HCT116 (cell line): ENCODE measurements around the gene PODNL1. TPM values are rescaled to one million over a fixed set of nuclear protein-coding genes. Genes with fewer than 3 reads are reported as not detected.

ENCODE experiments used
- ATAC-seq: fragments of 200-7000 bp; cut with Tn5 transposase; 2 replicates; pipeline ENCODE4 v1.9.1; 2020; ENCODE audit warnings: mild to moderate bottlenecking, moderate library complexity
- BruUV-seq: library from RNA; stranded (reverse); fragments of 400-500 nt; replicated peaks from 2 replicates; lab custom pipeline; 2021; lab: Mats Ljungman, UMichigan
- CTCF ChIA-PET: fragments of 300-600 bp; sonication (Branson Sonifier 250); formaldehyde crosslinking; loops from one replicate; lab custom pipeline; 2021; ENCODE audit warnings: antibody characterized with exemption; lab: Charles Lee
- POLR2A ChIA-PET: fragments of 300-600, 350-600 bp; sonication (Branson Sonifier 250); formaldehyde crosslinking; loops from one replicate; lab custom pipeline; 2021; ENCODE audit warnings: antibody characterized with exemption; lab: Charles Lee
- RAD21 ChIA-PET, 2 experiments: fragments of 300-600 bp; sonication (Branson Sonifier 250); formaldehyde crosslinking; loops; one replicate each; lab custom pipeline; 2023; ENCODE audit warnings: low total read pairs in 2 of 2; ENCODE audit not compliant: uncharacterized antibody in 2 of 2, unreplicated experiment in 2 of 2, low non-redundant PET in 1 of 2; lab: Charles Lee
- DNase-seq: peaks from one replicate; pipeline ENCODE4 v3.0.0-alpha.2; 2010; ENCODE audit warnings: low read depth, low spot score
- H2AFZ ChIP-seq: fragments of 200-600 bp; shearing (Covaris generic), sonication (generic); 2 replicates; pipeline ENCODE4 v1.6.1; 2017; ENCODE audit warnings: low read depth, mixed run types, mixed read lengths, antibody characterized with exemption, low read length; ENCODE audit not compliant: poor library complexity, severe bottlenecking
- H3K27ac ChIP-seq: 2 replicates; pipeline ENCODE4 v1.5.1; 2012; ENCODE audit warnings: low read depth, low read length
- H3K27me3 ChIP-seq: fragments of 200-600 bp; sonication (generic); 2 replicates; pipeline ENCODE4 v1.6.1; 2016; ENCODE audit warnings: mixed run types, low read length, mixed read lengths; ENCODE audit not compliant: insufficient read depth
- H3K36me3 ChIP-seq, 2 experiments: fragments of 200-500 bp in 1 of 2; fragments of 200-600 bp in 1 of 2; sonication (Bioruptor generic) in 1 of 2; sonication (generic) in 1 of 2; 2 replicates each; pipeline versions ENCODE4 v1.5.1 to v1.6.1; 2014 to 2016; ENCODE audit warnings: low read length in 2 of 2, inconsistent platforms in 1 of 2, mixed read lengths in 1 of 2, mixed run types in 1 of 2; ENCODE audit not compliant: insufficient read depth in 2 of 2, control insufficient read depth in 1 of 2
- H3K4me1 ChIP-seq, 2 experiments: fragments of 200-600 bp in 1 of 2; sonication (generic) in 1 of 2; 2 replicates each; pipeline versions ENCODE4 v1.5.1 to v1.6.1; 2012 to 2017; ENCODE audit warnings: low read length in 2 of 2, inconsistent platforms in 1 of 2, mild to moderate bottlenecking in 1 of 2, mixed read lengths in 1 of 2, mixed run types in 1 of 2, moderate library complexity in 1 of 2; ENCODE audit not compliant: insufficient read depth in 2 of 2, control insufficient read depth in 1 of 2
- H3K4me2 ChIP-seq: fragments of 200-600 bp; sonication (generic); 2 replicates; pipeline ENCODE4 v1.6.1; 2017; ENCODE audit warnings: mixed run types, low read length, mixed read lengths
- H3K4me3 ChIP-seq, 2 experiments: fragments of 200-600 bp in 1 of 2; sonication (generic) in 1 of 2; replicated peaks in 1 of 2; 2 replicates each; pipeline ENCODE4 v1.5.1; 2011 to 2016; ENCODE audit warnings: low read length in 2 of 2, control low read depth in 1 of 2, low read depth in 1 of 2, mild to moderate bottlenecking in 1 of 2, mixed read lengths in 1 of 2, mixed run types in 1 of 2
- H3K79me2 ChIP-seq: fragments of 200-600 bp; sonication (generic); 2 replicates; pipeline ENCODE4 v1.6.1; 2017; ENCODE audit warnings: mild to moderate bottlenecking, mixed run types, low read length, moderate library complexity, mixed read lengths; ENCODE audit not compliant: insufficient read depth
- H3K9ac ChIP-seq: fragments of 200-600 bp; sonication (generic); 2 replicates; pipeline ENCODE4 v1.6.1; 2016; ENCODE audit warnings: low read length, mixed read lengths
- H3K9me2 ChIP-seq: fragments of 200-600 bp; sonication (generic), shearing (Covaris generic); 2 replicates; pipeline ENCODE4 v1.6.1; 2017; ENCODE audit warnings: mixed run types, mild to moderate bottlenecking, moderate library complexity; ENCODE audit not compliant: insufficient read depth
- H3K9me3 ChIP-seq, 2 experiments: fragments of 200-500 bp in 1 of 2; fragments of 200-600 bp in 1 of 2; sonication (Bioruptor generic) in 1 of 2; sonication (generic) in 1 of 2; 2 replicates each; pipeline ENCODE4 v1.6.1; 2014 to 2017; ENCODE audit warnings: low read length in 2 of 2, mixed read lengths in 2 of 2, inconsistent platforms in 1 of 2, low read depth in 1 of 2, mild to moderate bottlenecking in 1 of 2, mixed run types in 1 of 2, moderate library complexity in 1 of 2; ENCODE audit not compliant: control insufficient read depth in 1 of 2, insufficient read depth in 1 of 2
- H4K20me1 ChIP-seq: fragments of 200-600 bp; sonication (generic), shearing (Covaris generic); 2 replicates; pipeline ENCODE4 v1.6.1; 2017; ENCODE audit warnings: mixed run types, mild to moderate bottlenecking, moderate library complexity; ENCODE audit not compliant: insufficient read depth
- SRF ChIP-seq: IDR thresholded peaks from 2 replicates; pipeline ENCODE4 v1.6.1; 2012; ENCODE audit warnings: low read depth
- intact Hi-C: fragments of 100-400 bp; cut with micrococcal nuclease; formaldehyde crosslinking; loops from 2 replicates; pipeline ENCODE4 v1.10.0; 2022
- total RNA-seq: library from RNA; stranded (reverse); gene quantifications from one replicate; pipeline ENCODE4 v1.2.1, GENCODE V29; 2021; ENCODE audit not compliant: unreplicated experiment
- TF ChIP-seq, protein P1 (sequence below): IDR thresholded peaks from 2 replicates; pipeline ENCODE4 v1.6.1; 2012

PODNL1 gene
- total RNA-seq, 1 experiment from 2014 or later = 0.71 TPM

DNA sequence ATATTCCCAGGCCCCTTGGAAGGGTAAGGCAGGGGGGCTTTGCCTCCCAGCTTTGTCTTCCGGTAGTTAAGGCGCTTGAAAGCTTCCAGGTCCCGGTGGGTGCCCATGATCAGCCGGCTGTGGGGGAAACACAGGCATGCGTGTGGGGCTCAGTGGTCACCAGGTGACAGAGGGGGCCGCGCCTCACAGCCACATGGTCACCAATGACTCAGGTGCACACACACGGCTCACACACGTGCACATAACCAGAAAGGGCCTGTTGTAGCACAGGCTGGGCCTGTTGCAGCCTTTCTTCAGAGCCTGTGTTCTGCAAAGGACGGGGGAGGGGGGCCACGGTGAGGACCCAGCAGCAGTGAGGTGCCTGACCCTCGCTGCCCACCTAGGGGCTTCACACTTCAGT lies 55.4 kb downstream of the PODNL1 start:
- Histone ChIP-seq H3K36me3 (no peaks in the 10 kb centered on the region), H4K20me1 (no peaks in the 10 kb centered on the region), H3K4me1 (peaks cover 21 to 40% of the 10 kb centered on the region in 2 experiments), H3K27me3 (no peaks in the 10 kb centered on the region), H3K9me2 (no peaks in the 10 kb centered on the region), H3K9ac (no peak overlapping the region), H3K27ac (no peak overlapping the region; the same call in 1 of the 2 replicates), H3K79me2 (no peaks in the 10 kb centered on the region), H3K9me3 (no peaks in the 10 kb centered on the region), H3K4me2 (no peak overlapping the region), H2AFZ (no peak overlapping the region), H3K4me3 (no peak overlapping the region)
- RAD21 ChIA-PET = no interaction called here
- intact Hi-C loops = loop anchor here (5.0 kb wide), 1 partner anchor 314 kb away; no protein-coding TSS in a partner anchor
- no peak for DNase-seq
- POLR2A ChIA-PET = no interaction called here
- no TSS peak for BruUV-seq
- CTCF ChIA-PET = interaction anchor here (1.5 to 2.2 kb wide), 2 partner anchors 189 to 254 kb away, joined by 3 to 6 read pairs; partner anchors contain the start of genes ASF1B and MISP3
- no peak for ATAC-seq
- TF ChIP-seq, protein P1, sequence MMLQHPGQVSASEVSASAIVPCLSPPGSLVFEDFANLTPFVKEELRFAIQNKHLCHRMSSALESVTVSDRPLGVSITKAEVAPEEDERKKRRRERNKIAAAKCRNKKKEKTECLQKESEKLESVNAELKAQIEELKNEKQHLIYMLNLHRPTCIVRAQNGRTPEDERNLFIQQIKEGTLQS = no peak

DNA sequence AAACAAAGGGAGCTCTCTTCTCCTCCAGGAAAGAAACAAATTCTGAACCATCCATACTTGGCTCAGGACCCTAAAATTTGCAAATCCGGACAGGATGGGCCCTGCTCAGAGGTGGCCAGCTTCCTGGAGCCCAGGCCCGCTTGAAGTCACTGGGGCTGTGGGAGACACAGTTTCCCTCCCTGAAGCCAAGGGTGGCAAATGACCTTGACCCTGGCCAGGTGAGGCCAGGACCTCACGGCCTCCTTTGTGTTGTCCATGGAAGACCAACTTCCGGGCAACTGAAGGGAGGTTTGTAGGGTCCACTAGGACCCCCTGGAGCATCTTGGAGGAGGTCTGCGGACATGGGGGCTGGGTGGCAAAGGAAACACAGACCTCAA lies 55.8 kb downstream of the PODNL1 start:
- RAD21 ChIA-PET = no interaction called here
- no peak for TF ChIP-seq SRF
- POLR2A ChIA-PET = no interaction called here
- BruUV-seq = no TSS peak
- ATAC-seq (no peak), DNase-seq (no peak)
- CTCF ChIA-PET = interaction anchor here (0.6 to 2.2 kb wide), 3 partner anchors 190 to 254 kb away, joined by 3 to 6 read pairs (median 3); partner anchors contain the start of genes ASF1B and MISP3
- no peaks in the 10 kb centered on the region for H3K9me2 ChIP-seq
- no peak overlapping the region for H3K27ac ChIP-seq
- H2AFZ ChIP-seq = no peak overlapping the region
- no peaks in the 10 kb centered on the region for H3K79me2 ChIP-seq
- intact Hi-C loops = loop anchor here (5.0 kb wide), 1 partner anchor 315 kb away; no protein-coding TSS in a partner anchor
- no peaks in the 10 kb centered on the region for H3K27me3 ChIP-seq
- no peaks in the 10 kb centered on the region for H3K36me3 ChIP-seq
- no peaks in the 10 kb centered on the region for H4K20me1 ChIP-seq
- H3K9ac ChIP-seq = no peak overlapping the region
- peaks cover 21 to 40% of the 10 kb centered on the region in 2 experiments for H3K4me1 ChIP-seq
- no peak overlapping the region for H3K4me2 ChIP-seq
- H3K9me3 ChIP-seq = no peaks in the 10 kb centered on the region
- no peak overlapping the region for H3K4me3 ChIP-seq
